A673 (cell line): ENCODE results near the gene PPP1R13B. TPM values are rescaled to one million over a fixed set of nuclear protein-coding genes. Genes with fewer than 3 reads are reported as not detected.

Experiments
- BruUV-seq: library from RNA; stranded (reverse); fragments of 400-500 nt; replicated peaks from 2 replicates; lab custom pipeline; 2021; lab: Mats Ljungman, UMichigan
- CTCF ChIA-PET: fragments of 300-600 bp; sonication (Branson Sonifier 250); formaldehyde crosslinking; loops from one replicate; lab custom pipeline; 2022; ENCODE audit warnings: antibody characterized with exemption; lab: Charles Lee
- POLR2A ChIA-PET: fragments of 300-600 bp; sonication (Branson Sonifier 250); formaldehyde crosslinking; loops from one replicate; lab custom pipeline; 2022; ENCODE audit warnings: antibody characterized with exemption; ENCODE audit not compliant: low non-redundant PET; lab: Charles Lee
- DNase-seq: peaks from one replicate; pipeline ENCODE4 v3.0.0-alpha.2; 2015; ENCODE audit warnings: low spot score
- H3K27ac ChIP-seq: fragments of 200-600 bp; sonication (generic); 2 replicates; pipeline ENCODE4 v1.5.1; 2016; ENCODE audit warnings: mixed run types, low read depth, mild to moderate bottlenecking, mixed read lengths, antibody characterized with exemption, low read length; ENCODE audit not compliant: poor library complexity, severe bottlenecking
- H3K27me3 ChIP-seq: fragments of 200-600 bp; sonication (generic); replicated peaks from 2 replicates; pipeline ENCODE4 v1.6.1; 2017; ENCODE audit warnings: mixed run types, low read depth, mild to moderate bottlenecking, mixed read lengths, antibody characterized with exemption, low read length; ENCODE audit not compliant: insufficient read depth, poor library complexity
- H3K36me3 ChIP-seq: fragments of 200-600 bp; sonication (generic); 2 replicates; pipeline ENCODE4 v1.6.1; 2016; ENCODE audit warnings: mixed run types, mild to moderate bottlenecking, mixed read lengths, antibody characterized with exemption, low read length; ENCODE audit not compliant: insufficient read depth, poor library complexity, severe bottlenecking
- H3K4me1 ChIP-seq: fragments of 200-600 bp; sonication (generic); 2 replicates; pipeline ENCODE4 v1.6.1; 2017; ENCODE audit warnings: mixed run types, mild to moderate bottlenecking, mixed read lengths, antibody characterized with exemption, low read length; ENCODE audit not compliant: insufficient read depth, poor library complexity, severe bottlenecking
- H3K4me3 ChIP-seq: fragments of 200-600 bp; sonication (generic); 2 replicates; pipeline ENCODE4 v1.5.1; 2016; ENCODE audit warnings: low read depth, mixed run types, mild to moderate bottlenecking, mixed read lengths, low read length; ENCODE audit not compliant: poor library complexity, severe bottlenecking
- H3K9me3 ChIP-seq: fragments of 200-600 bp; sonication (generic); 2 replicates; pipeline ENCODE4 v1.6.1; 2016; ENCODE audit warnings: mixed run types, low read depth, mild to moderate bottlenecking, mixed read lengths, antibody characterized with exemption, low read length; ENCODE audit not compliant: poor library complexity, severe bottlenecking
- CTCF ChIP-seq: fragments of 300-800, 200-600 bp; sonication (generic); conservative IDR thresholded peaks from 2 replicates; pipeline ENCODE4 v1.5.1; 2017; ENCODE audit warnings: low read depth, mild to moderate bottlenecking, antibody characterized with exemption, low read length, moderate library complexity, mixed read lengths
- EZH2 ChIP-seq: fragments of 200-600 bp; sonication (generic); IDR thresholded peaks from 2 replicates; pipeline ENCODE4 v1.6.1; 2017; ENCODE audit warnings: borderline replicate concordance, low read depth, mild to moderate bottlenecking, mixed read lengths, antibody characterized with exemption, low read length; ENCODE audit not compliant: poor library complexity, severe bottlenecking
- intact Hi-C: fragments of 100-400 bp; cut with micrococcal nuclease; formaldehyde crosslinking; loops from one replicate; pipeline ENCODE4 v1.10.0; 2022; ENCODE audit not compliant: unreplicated experiment
- total RNA-seq: library from RNA; stranded (reverse); gene quantifications from 2 replicates; pipeline ENCODE4 v1.2.3, GENCODE V29; 2021

The PPP1R13B gene
- total RNA-seq, 1 experiment from 2014 or later = 4.8 TPM

- ChIA-PET CTCF (no interaction called here), POLR2A (no interaction called here)
- no TSS peak for BruUV-seq
- no peaks in the 10 kb centered on the region for H3K9me3 ChIP-seq
- no peaks in the 10 kb centered on the region for H3K27me3 ChIP-seq
- DNase-seq = no peak
- peaks cover 13% of the 10 kb centered on the region for H3K4me1 ChIP-seq
- no peaks in the 10 kb centered on the region for H3K36me3 ChIP-seq
- intact Hi-C loops = no loop called here
- H3K27ac ChIP-seq = no peak overlapping the region
- no peak overlapping the region for H3K4me3 ChIP-seq
- no peak for TF ChIP-seq CTCF
- TF ChIP-seq EZH2 = no peak
These were observed 24.5 kb upstream of the PPP1R13B start for GRCh38 chr14:103871596-103872480.

GRCh38 chr14:103870891-103871595, 23.7 kb upstream of the PPP1R13B start:
- H3K27me3 ChIP-seq = no peaks in the 10 kb centered on the region
- no peak for DNase-seq
- no peak overlapping the region for H3K4me3 ChIP-seq
- intact Hi-C loops = no loop called here
- BruUV-seq = no TSS peak
- no peak overlapping the region for H3K27ac ChIP-seq
- H3K4me1 ChIP-seq = peaks cover 13% of the 10 kb centered on the region
- H3K36me3 ChIP-seq = no peaks in the 10 kb centered on the region
- ChIA-PET CTCF (no interaction called here), POLR2A (no interaction called here)
- H3K9me3 ChIP-seq = no peaks in the 10 kb centered on the region
- TF ChIP-seq EZH2 = no peak
- TF ChIP-seq CTCF = no peak

- H3K36me3 ChIP-seq = no peaks in the 10 kb centered on the region
- no peaks in the 10 kb centered on the region for H3K9me3 ChIP-seq
- intact Hi-C loops = no loop called here
- H3K27me3 ChIP-seq = no peaks in the 10 kb centered on the region
- BruUV-seq = no TSS peak
- TF ChIP-seq CTCF (no peak), EZH2 (no peak)
- no peak overlapping the region for H3K27ac ChIP-seq
- H3K4me1 ChIP-seq = peaks cover 13% of the 10 kb centered on the region
- ChIA-PET CTCF (no interaction called here), POLR2A (no interaction called here)
- H3K4me3 ChIP-seq = no peak overlapping the region
- DNase-seq = no peak
These were observed 22.9 kb upstream of the PPP1R13B start for GRCh38 chr14:103870144-103870876.
